ENCODE data around the gene B4GALT2.

- TF ChIP-seq, protein P1, sequence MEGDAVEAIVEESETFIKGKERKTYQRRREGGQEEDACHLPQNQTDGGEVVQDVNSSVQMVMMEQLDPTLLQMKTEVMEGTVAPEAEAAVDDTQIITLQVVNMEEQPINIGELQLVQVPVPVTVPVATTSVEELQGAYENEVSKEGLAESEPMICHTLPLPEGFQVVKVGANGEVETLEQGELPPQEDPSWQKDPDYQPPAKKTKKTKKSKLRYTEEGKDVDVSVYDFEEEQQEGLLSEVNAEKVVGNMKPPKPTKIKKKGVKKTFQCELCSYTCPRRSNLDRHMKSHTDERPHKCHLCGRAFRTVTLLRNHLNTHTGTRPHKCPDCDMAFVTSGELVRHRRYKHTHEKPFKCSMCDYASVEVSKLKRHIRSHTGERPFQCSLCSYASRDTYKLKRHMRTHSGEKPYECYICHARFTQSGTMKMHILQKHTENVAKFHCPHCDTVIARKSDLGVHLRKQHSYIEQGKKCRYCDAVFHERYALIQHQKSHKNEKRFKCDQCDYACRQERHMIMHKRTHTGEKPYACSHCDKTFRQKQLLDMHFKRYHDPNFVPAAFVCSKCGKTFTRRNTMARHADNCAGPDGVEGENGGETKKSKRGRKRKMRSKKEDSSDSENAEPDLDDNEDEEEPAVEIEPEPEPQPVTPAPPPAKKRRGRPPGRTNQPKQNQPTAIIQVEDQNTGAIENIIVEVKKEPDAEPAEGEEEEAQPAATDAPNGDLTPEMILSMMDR (IDR thresholded peaks at IDR 0.05): no peak
- TF ChIP-seq POLR2AphosphoS5 (IDR thresholded peaks at IDR 0.05): no peak
- no peak for TF ChIP-seq POLR2A (IDR thresholded peaks at IDR 0.05)
Observed at GRCh38 chr1:43976045-43976444, 3.0 kb upstream of the B4GALT2 start.

All from upper lobe of left lung (tissue), 4 donors.